ENCODE results near the gene BUD31. TPM values are rescaled to one million over a fixed set of nuclear protein-coding genes. Genes with fewer than 3 reads are reported as not detected.

Gene BUD31
- total and polyA plus RNA-seq, 5 experiments from 2014 or later: 61.7 to 216 (median 151) TPM

DNA sequence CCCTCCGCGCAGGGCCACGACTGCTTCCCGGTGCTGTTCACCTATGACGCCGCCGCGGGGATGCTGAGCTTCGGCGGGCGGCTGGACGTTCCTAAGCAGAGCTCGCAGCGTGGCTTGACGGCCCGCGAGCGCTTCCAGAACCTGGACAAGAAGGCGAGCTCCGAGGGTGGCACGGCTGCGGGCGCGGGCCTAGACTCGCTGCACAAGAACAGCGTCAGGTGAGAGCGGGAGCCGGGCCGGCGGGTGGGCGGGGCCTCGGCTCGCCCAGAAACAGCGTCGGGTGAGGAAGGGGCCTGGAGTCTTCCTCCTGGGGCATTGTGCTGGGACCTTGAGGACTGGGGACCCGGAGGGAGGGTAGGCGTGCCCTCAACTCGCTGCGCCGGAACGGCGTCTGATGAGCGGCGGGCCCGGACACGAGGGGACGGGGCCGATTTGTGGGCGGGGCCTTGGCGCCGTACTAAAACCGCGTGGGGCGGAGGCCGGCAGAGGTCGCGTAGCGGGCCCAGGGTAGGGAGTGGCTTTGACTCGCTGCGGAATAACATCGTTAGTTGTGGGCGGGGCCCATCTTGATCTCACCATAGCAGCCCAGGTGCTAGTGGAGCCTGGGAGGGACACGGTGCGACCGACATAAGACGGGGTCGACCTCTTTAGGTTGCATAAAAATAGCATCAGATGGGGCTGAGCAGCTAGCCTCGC lies 16.0 kb upstream of the BUD31 start:
- ATAC-seq: peak; percentile 95 to 96
- Mint-ChIP-seq H3K4me1 (peaks cover 1 to 26% (median 23%) of the 10 kb centered on the region in 4 donors), H3K4me3 (peak overlapping the region; percentile 77 to 93 (median 85)), H3K9me3 (no peaks in the 10 kb centered on the region), H3K27ac (peak overlapping the region; percentile 80 to 97 (median 94)), H3K36me3 (peaks cover 0 to 90% (median 3%) of the 10 kb centered on the region in 3 donors), H3K27me3 (no peaks in the 10 kb centered on the region)
- POLR2A ChIA-PET: interaction anchor here (0.5 to 6.2 kb wide), 13 partner anchors 10 to 108 kb away, joined by 3 to 95 read pairs (median 5); partner anchors contain the start of genes ARPC1A, ARPC1B, BUD31 and CPSF4
- peak; percentile 68 to 93 (median 84) for DNase-seq

- Mint-ChIP-seq H3K27ac (peak overlapping the region; percentile 80 to 97 (median 94)), H3K27me3 (no peaks in the 10 kb centered on the region), H3K36me3 (peaks cover 0 to 90% (median 7%) of the 10 kb centered on the region in 3 donors), H3K4me3 (peak overlapping the region; percentile 77 to 93 (median 85)), H3K4me1 (peaks cover 3 to 31% (median 29%) of the 10 kb centered on the region in 4 donors), H3K9me3 (no peaks in the 10 kb centered on the region)
- POLR2A ChIA-PET: interaction anchor here (0.5 to 6.2 kb wide), 19 partner anchors 10 to 1034 kb away, joined by 3 to 95 read pairs (median 4); partner anchors contain the start of genes ARPC1A, ARPC1B, BUD31 and PDAP1
- no peak for ATAC-seq
- no peak for DNase-seq
Observed at GRCh38 chr7:99393355-99394187, 15.2 kb upstream of the BUD31 start.

DNA sequence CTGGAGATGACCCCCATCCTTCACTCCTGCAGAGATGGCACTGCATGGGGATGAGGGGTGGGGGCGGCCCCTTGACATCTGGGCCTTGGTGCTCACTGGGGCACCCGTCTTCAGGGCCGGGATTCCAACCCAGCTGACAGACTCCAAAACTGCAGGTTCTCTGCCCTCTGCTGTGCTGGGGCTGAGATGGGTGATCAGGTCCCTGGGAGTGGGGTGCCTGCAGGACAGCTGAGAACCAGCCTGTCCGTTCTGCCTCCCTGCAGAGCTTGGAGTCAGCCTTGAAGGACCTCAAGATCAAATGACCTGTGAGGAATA lies 14.6 kb upstream of the BUD31 start:
- Mint-ChIP-seq H3K4me3 (peak overlapping the region in 3 of 10 donors; percentile 83 to 93 (median 87)), H3K36me3 (peaks cover 0 to 89% (median 7%) of the 10 kb centered on the region in 3 donors), H3K27ac (peak overlapping the region; percentile 27 to 97 (median 85)), H3K4me1 (peaks cover 7 to 35% (median 31%) of the 10 kb centered on the region in 4 donors), H3K9me3 (no peaks in the 10 kb centered on the region), H3K27me3 (no peaks in the 10 kb centered on the region)
- DNase-seq: no peak
- ATAC-seq: no peak
- POLR2A ChIA-PET: interaction anchor here (0.5 to 6.2 kb wide), 15 partner anchors 9 to 648 kb away, joined by 3 to 95 read pairs (median 5); partner anchors contain the start of genes ARPC1B, BUD31, PDAP1 and ZNF394

GRCh38 chr7:99395616-99396327 lies 13.0 kb upstream of the BUD31 start:
- no peaks in the 10 kb centered on the region for H3K9me3 Mint-ChIP-seq
- peaks cover 0 to 84% (median 10%) of the 10 kb centered on the region in 3 donors for H3K36me3 Mint-ChIP-seq
- H3K27me3 Mint-ChIP-seq: no peaks in the 10 kb centered on the region
- no peak overlapping the region for H3K4me3 Mint-ChIP-seq
- H3K4me1 Mint-ChIP-seq: peaks cover 7 to 39% (median 32%) of the 10 kb centered on the region in 4 donors
- H3K27ac Mint-ChIP-seq: peak overlapping the region in 6 of 10 donors; percentile 14 to 86 (median 54)
- ATAC-seq (no peak), DNase-seq (no peak)
- POLR2A ChIA-PET: interaction anchor here (1.1 to 6.1 kb wide), 5 partner anchors 8 to 57 kb away, joined by 3 to 95 read pairs (median 29); partner anchors contain the start of genes ARPC1B, BUD31 and PDAP1

DNA sequence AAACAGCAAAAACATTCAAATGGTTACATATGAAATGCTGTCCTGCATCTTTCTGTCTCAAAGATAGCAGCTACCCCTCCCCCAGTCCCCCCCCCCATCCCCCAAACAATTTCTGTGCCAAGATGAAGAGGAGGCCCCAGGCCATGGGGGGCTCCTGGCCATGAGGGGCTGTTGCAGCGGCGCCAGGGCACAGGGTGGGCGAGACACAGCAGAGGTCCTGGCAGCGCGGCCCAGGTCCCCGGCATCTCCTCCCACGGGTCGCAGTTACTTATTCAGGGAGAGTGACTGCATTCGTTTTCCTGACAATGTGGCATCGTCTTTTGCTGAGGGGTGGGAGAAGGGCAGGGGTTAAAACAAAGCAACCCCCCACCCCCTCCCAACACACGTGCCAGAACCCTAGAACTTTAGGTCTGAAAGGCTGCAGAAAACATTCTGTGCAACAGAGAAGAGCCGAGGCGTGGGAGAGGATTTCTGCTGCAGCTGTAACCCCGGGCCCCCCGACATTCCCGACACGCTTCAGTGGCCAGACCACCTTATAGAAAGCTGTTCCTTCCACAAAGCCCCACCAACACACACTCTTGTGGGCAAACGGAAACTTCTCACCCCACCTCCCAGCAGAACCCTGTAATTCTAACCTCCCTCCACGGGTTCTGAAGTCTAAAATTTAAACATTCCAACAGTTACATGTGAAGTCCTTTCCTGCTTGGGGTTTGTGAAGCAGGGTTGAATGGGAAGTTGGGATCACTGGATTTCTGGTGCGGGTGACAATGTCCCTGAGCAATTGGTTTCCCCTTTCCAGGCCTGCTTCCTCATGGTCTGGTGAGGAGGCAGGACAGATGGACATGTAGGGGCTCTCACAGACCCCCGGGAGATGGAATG lies 12.1 kb upstream of the BUD31 start:
- Mint-ChIP-seq H3K36me3 (peaks cover 0 to 84% (median 12%) of the 10 kb centered on the region in 3 donors), H3K4me3 (no peak overlapping the region), H3K9me3 (no peaks in the 10 kb centered on the region), H3K27ac (peak overlapping the region in 7 of 10 donors; percentile 24 to 86 (median 69)), H3K4me1 (peaks cover 10 to 44% (median 34%) of the 10 kb centered on the region in 4 donors), H3K27me3 (no peaks in the 10 kb centered on the region)
- DNase-seq (no peak), ATAC-seq (no peak)
- POLR2A ChIA-PET: interaction anchor here (1.1 to 6.0 kb wide), 3 partner anchors 11 to 21 kb away, joined by 3 to 73 read pairs (median 5); partner anchors contain the start of genes BUD31 and PDAP1

DNA sequence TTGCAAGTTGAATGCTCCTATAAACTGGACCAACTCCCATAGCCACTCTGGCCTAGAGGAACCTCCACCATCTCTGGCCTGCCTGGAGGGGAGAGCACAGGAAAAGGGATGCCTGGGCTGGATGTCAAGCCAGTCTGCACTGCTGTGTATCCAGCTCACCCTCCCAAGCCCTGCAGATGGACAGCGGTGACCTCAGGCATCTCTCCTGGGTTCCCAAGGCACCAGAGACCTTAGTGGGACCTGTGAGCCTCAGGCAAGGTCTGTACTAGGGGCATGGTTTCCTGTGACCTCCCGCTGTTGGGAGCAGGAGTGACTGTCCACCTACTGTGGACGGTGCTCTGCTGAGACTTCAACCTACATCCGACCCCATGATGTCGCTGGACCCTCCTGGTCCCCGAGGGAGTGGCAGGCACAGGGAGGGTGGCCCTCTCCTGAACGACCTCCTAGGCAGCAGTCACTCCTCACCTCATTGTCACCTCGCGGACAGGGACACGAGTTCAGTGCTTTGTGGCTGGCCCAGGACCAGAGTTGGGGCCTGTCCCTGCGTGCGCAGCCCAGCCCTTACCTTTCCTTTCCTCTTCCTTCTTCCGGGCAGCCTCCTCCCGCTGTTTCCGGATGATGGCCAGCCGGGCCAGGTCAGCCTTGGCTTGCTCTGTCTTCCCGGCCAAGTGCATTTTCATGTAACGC lies 11.3 kb upstream of the BUD31 start:
- no peak for DNase-seq
- POLR2A ChIA-PET: interaction anchor here (1.1 to 6.0 kb wide), 3 partner anchors 10 to 22 kb away, joined by 3 to 73 read pairs (median 5); partner anchors contain the start of genes BUD31 and PDAP1
- no peak overlapping the region for H3K4me3 Mint-ChIP-seq
- H3K4me1 Mint-ChIP-seq: peaks cover 10 to 44% (median 31%) of the 10 kb centered on the region in 4 donors
- H3K36me3 Mint-ChIP-seq: peaks cover 0 to 86% (median 14%) of the 10 kb centered on the region in 3 donors
- no peaks in the 10 kb centered on the region for H3K9me3 Mint-ChIP-seq
- H3K27ac Mint-ChIP-seq: peak overlapping the region; percentile 49 to 88 (median 76)
- no peaks in the 10 kb centered on the region for H3K27me3 Mint-ChIP-seq
- no peak for ATAC-seq

DNA sequence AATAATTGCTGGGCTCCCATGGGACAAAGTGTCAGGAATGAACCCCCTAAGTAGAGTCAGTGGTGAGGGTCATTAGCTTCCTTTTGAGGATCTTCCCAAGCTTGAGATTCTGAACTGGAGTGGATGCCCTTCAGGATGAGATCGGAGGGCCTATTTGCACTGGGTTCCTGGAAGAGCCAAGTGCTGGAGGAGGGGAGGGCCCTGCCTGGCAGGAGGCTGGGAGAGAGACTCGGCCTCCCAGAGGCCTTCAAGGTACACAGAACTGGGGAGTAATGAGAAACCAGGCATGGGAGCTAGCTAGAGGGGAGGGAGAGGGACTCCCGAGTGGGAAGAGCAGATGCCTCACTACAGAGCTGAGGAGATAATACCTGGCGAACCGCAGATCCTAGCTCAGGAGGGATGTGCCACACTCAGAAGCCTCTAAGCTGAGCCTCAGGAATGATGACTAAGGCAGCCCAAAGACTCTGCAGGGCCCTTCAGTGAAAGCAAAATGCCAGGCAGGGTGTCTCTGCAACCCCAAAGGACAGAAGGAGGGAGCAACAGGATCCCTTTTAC lies 9.8 kb upstream of the BUD31 start:
- DNase-seq: no peak
- Mint-ChIP-seq H3K36me3 (peaks cover 6 to 86% (median 19%) of the 10 kb centered on the region in 3 donors), H3K4me1 (peaks cover 16 to 42% (median 27%) of the 10 kb centered on the region in 4 donors), H3K4me3 (no peak overlapping the region), H3K9me3 (no peaks in the 10 kb centered on the region), H3K27ac (peak overlapping the region; percentile 36 to 88 (median 70)), H3K27me3 (no peaks in the 10 kb centered on the region)
- POLR2A ChIA-PET: interaction anchor here (0.5 to 3.6 kb wide), 9 partner anchors 9 to 161 kb away, joined by 3 to 23 read pairs (median 4); partner anchors contain the start of genes ARPC1B, BUD31 and PDAP1
- peak in 1 of 2 donors; percentile 12 for ATAC-seq

DNA sequence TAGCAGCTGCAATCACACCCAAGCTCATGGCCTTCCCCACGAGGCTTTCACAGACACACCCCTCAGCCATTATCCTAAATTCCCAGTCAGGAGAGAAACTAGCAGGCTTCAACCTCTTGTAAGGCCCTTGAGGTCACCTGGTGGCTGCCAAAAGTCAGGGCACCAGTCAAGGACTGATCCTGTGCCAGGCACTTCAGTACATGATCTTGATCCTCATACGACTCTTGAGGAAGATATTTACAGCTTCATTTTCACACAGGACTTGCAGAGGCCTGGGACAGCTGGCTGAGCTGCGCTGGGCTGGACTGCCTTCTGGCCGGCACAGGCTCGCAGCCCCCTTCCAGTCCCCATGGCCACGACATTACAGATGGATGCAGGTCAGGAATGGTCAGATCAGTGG lies 9.2 kb upstream of the BUD31 start:
- DNase-seq: no peak
- H3K27ac Mint-ChIP-seq: peak overlapping the region in 8 of 10 donors; percentile 19 to 91 (median 38)
- H3K4me3 Mint-ChIP-seq: peak overlapping the region in 1 of 10 donors; percentile 36
- H3K27me3 Mint-ChIP-seq: no peaks in the 10 kb centered on the region
- no peak for ATAC-seq
- POLR2A ChIA-PET: interaction anchor here (0.6 to 3.6 kb wide), 10 partner anchors 9 to 1273 kb away, joined by 3 to 23 read pairs (median 4); partner anchors contain the start of genes ARPC1B, BUD31 and PDAP1
- H3K36me3 Mint-ChIP-seq: peaks cover 6 to 84% (median 19%) of the 10 kb centered on the region in 3 donors
- peaks cover 19 to 44% (median 29%) of the 10 kb centered on the region in 4 donors for H3K4me1 Mint-ChIP-seq
- no peaks in the 10 kb centered on the region for H3K9me3 Mint-ChIP-seq

- Mint-ChIP-seq H3K4me1 (peaks cover 39 to 57% (median 48%) of the 10 kb centered on the region in 4 donors), H3K27me3 (no peaks in the 10 kb centered on the region), H3K4me3 (no peak overlapping the region), H3K27ac (peak overlapping the region in 7 of 10 donors; percentile 44 to 90 (median 74)), H3K9me3 (no peaks in the 10 kb centered on the region), H3K36me3 (peaks cover 6 to 57% (median 15%) of the 10 kb centered on the region in 3 donors)
- POLR2A ChIA-PET: interaction anchor here (0.6 to 3.8 kb wide), 4 partner anchors 9 to 52 kb away, joined by 3 to 29 read pairs (median 7); partner anchors contain the start of gene ARPC1B
- DNase-seq (no peak), ATAC-seq (no peak)
Observed at GRCh38 chr7:99402854-99403253, 5.9 kb upstream of the BUD31 start.

DNA sequence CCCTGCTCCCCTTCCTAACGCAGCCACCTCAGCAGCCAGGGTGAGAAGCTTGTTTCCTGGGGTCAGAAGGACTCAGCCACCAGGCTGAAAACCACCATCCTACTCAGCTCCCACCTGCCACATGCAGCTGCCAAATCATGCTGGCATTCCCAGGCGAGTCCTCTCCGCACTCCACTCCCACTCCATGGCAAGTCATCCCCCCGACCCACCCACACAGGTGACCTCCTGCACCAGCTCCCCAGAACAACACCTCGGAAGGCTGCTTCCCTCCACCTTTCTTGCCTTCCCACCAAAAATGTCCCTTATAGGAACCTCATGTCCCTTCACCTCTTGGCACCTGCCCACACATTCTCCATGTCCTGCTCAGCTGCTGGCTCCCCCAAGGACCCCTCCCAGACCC lies 5.0 kb upstream of the BUD31 start:
- DNase-seq: no peak
- H3K36me3 Mint-ChIP-seq: peaks cover 6 to 48% (median 12%) of the 10 kb centered on the region in 3 donors

More for the DNA sequence above, 5.0 kb upstream of the BUD31 start:
- Mint-ChIP-seq H3K4me1 (peaks cover 36 to 51% (median 45%) of the 10 kb centered on the region in 4 donors), H3K27ac (peak overlapping the region in 9 of 10 donors; percentile 19 to 96 (median 71)), H3K4me3 (no peak overlapping the region), H3K9me3 (no peaks in the 10 kb centered on the region), H3K27me3 (no peaks in the 10 kb centered on the region)
- ATAC-seq: no peak
- POLR2A ChIA-PET: interaction anchor here (3.8 kb wide), 1 partner anchor 10 kb away, joined by 29 read pairs; no protein-coding TSS in a partner anchor
